Esophagus muscularis mucosa (tissue), 4 donors: Measurements from ENCODE around the gene SLC39A8.

ENCODE experiments used
- EP300 ChIP-seq: sonication (generic); formaldehyde crosslinking; IDR thresholded peaks from one replicate; pipeline ENCODE4 v1.6.1; 2017; ENCODE audit warnings: antibody characterized with exemption
- POLR2AphosphoS5 ChIP-seq, 2 donors: sonication (generic); formaldehyde crosslinking; IDR thresholded peaks; one replicate each; pipeline ENCODE4 v1.6.1; 2017; ENCODE audit warnings: antibody characterized with exemption in 2 of 2
- TF ChIP-seq, protein P1 (sequence below), 3 experiments: fragments of 200-600 bp in 2 of 3; fragments of 450-650 bp in 1 of 3; sonication (generic) in 2 of 3; IDR thresholded peaks; one replicate each; pipeline ENCODE4 v1.5.1; 2017 to 2019; ENCODE audit warnings: antibody characterized with exemption in 3 of 3, mild to moderate bottlenecking in 2 of 3, moderate library complexity in 1 of 3

DNA sequence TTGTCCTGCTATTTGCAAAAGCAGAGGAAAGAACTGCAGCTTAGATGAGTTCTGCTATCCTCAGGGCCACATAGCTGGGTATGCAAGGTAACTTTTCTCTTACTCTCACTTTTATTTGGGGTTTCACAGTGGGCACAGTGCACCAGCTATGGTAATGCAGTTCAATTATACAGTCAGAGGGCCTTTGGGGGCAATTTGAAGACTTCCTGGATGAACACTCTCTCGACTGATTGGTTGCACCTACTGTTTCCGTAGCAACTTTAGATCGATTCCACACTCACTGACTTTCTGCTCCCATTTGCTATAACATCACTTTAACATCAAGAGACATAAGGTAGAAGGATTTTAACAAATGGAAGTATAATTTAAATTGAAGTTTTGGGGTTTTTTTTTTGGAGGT lies 128.6 kb downstream of the SLC39A8 start:
- TF ChIP-seq, protein P1, sequence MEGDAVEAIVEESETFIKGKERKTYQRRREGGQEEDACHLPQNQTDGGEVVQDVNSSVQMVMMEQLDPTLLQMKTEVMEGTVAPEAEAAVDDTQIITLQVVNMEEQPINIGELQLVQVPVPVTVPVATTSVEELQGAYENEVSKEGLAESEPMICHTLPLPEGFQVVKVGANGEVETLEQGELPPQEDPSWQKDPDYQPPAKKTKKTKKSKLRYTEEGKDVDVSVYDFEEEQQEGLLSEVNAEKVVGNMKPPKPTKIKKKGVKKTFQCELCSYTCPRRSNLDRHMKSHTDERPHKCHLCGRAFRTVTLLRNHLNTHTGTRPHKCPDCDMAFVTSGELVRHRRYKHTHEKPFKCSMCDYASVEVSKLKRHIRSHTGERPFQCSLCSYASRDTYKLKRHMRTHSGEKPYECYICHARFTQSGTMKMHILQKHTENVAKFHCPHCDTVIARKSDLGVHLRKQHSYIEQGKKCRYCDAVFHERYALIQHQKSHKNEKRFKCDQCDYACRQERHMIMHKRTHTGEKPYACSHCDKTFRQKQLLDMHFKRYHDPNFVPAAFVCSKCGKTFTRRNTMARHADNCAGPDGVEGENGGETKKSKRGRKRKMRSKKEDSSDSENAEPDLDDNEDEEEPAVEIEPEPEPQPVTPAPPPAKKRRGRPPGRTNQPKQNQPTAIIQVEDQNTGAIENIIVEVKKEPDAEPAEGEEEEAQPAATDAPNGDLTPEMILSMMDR (IDR thresholded peaks at IDR 0.05): no peak
- TF ChIP-seq POLR2AphosphoS5 (IDR thresholded peaks at IDR 0.05) (no peak), EP300 (no peak)
